ENCODE measurements around the gene CHST11.
"Not testable (repeated sequence)": the region's sequence is repeated elsewhere in the genome, so short reads cannot be mapped to it uniquely, and the experiment has no call there.

CHST11 gene

GRCh38 chr12:104516821-104517220 lies 60.1 kb downstream of the CHST11 start:
- Histone ChIP-seq H3K36me3 (ENCODE audit: control insufficient read depth, insufficient read depth, low read length) (no peaks in the 10 kb centered on the region), H3K27ac (ENCODE audit: low read depth, low read length) (no peak overlapping the region), H3K9ac (ENCODE audit: low read depth, low read length) (no peak overlapping the region), H3K9me3 (ENCODE audit: control insufficient read depth, insufficient read depth, low read length) (no peaks in the 10 kb centered on the region), H3K27me3 (ENCODE audit: control insufficient read depth, insufficient read depth, low read length) (no peaks in the 10 kb centered on the region), H3K4me3 (ENCODE audit: low read depth, low read length) (no peak overlapping the region), H3K4me1 (ENCODE audit: control insufficient read depth, insufficient read depth, low read length) (peaks cover 15% of the 10 kb centered on the region)

- no peaks in the 10 kb centered on the region for H3K27me3 ChIP-seq (ENCODE audit: control insufficient read depth, insufficient read depth, low read length)
- H3K4me1 ChIP-seq (ENCODE audit: control insufficient read depth, insufficient read depth, low read length) = peaks cover 16% of the 10 kb centered on the region
- no peak overlapping the region for H3K27ac ChIP-seq (ENCODE audit: low read depth, low read length)
- H3K9me3 ChIP-seq (ENCODE audit: control insufficient read depth, insufficient read depth, low read length) = no peaks in the 10 kb centered on the region
- no peak overlapping the region for H3K4me3 ChIP-seq (ENCODE audit: low read depth, low read length)
- no peak overlapping the region for H3K9ac ChIP-seq (ENCODE audit: low read depth, low read length)
- H3K36me3 ChIP-seq (ENCODE audit: control insufficient read depth, insufficient read depth, low read length) = no peaks in the 10 kb centered on the region
Measured at GRCh38 chr12:104517880-104518279, 61.1 kb downstream of the CHST11 start.

DNA sequence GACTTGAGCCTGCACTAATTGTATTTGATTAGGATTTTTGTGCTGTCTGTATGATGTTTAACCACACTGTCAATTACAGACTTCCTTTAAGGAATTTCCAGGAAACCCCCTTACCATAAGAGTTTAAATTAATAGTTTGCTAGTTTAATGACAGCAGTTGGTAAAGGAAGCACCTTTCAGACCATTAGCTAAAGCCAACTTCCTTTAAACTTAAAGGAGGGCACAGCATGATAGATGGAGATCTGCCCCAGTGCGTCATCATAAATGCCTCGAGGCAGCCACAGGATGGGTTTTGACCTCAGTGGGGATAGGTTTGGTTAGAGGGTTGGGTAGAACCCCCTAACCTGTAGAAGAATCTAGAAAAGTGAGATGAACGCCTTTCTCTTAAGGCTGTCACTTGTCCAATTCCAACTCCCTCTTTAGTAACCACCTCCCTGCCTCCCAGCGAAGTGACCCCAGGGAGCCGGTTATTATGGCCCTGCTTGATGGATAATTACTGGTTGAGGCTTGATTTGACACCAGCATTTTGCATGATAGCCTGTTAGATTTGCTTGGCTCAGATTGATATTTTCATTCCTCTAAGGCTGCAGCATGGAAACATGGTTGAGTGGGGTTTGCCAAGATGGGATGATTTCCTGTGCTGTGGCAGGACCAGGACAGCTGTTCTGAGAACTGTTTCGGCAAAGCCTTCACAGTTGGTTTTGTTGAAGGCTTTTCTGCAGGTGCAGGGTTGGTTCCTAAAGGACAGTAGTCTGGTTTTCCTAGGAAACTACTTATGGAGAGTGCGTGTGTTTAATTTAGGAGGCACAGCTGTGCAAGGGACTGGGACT lies 62.7 kb downstream of the CHST11 start:
- H3K4me1 ChIP-seq (ENCODE audit: control insufficient read depth, insufficient read depth, low read length) = peaks cover 25% of the 10 kb centered on the region
- no peak overlapping the region for H3K4me3 ChIP-seq (ENCODE audit: low read depth, low read length)
- no peaks in the 10 kb centered on the region for H3K36me3 ChIP-seq (ENCODE audit: control insufficient read depth, insufficient read depth, low read length)
- H3K27me3 ChIP-seq (ENCODE audit: control insufficient read depth, insufficient read depth, low read length) = no peaks in the 10 kb centered on the region
- H3K27ac ChIP-seq (ENCODE audit: low read depth, low read length) = no peak overlapping the region
- H3K9me3 ChIP-seq (ENCODE audit: control insufficient read depth, insufficient read depth, low read length) = no peaks in the 10 kb centered on the region
- no peak overlapping the region for H3K9ac ChIP-seq (ENCODE audit: low read depth, low read length)

- H3K27ac ChIP-seq (ENCODE audit: low read depth, low read length) = no peak overlapping the region
- no peaks in the 10 kb centered on the region for H3K27me3 ChIP-seq (ENCODE audit: control insufficient read depth, insufficient read depth, low read length)
- H3K4me1 ChIP-seq (ENCODE audit: control insufficient read depth, insufficient read depth, low read length) = peaks cover 34% of the 10 kb centered on the region
- H3K36me3 ChIP-seq (ENCODE audit: control insufficient read depth, insufficient read depth, low read length) = no peaks in the 10 kb centered on the region
- H3K9ac ChIP-seq (ENCODE audit: low read depth, low read length) = no peak overlapping the region
- no peak overlapping the region for H3K4me3 ChIP-seq (ENCODE audit: low read depth, low read length)
- no peaks in the 10 kb centered on the region for H3K9me3 ChIP-seq (ENCODE audit: control insufficient read depth, insufficient read depth, low read length)
Measured at GRCh38 chr12:104520242-104520900, 63.6 kb downstream of the CHST11 start.

GRCh38 chr12:104521731-104522130 lies 65.0 kb downstream of the CHST11 start:
- no peak overlapping the region for H3K9ac ChIP-seq (ENCODE audit: low read depth, low read length)
- peaks cover 47% of the 10 kb centered on the region for H3K4me1 ChIP-seq (ENCODE audit: control insufficient read depth, insufficient read depth, low read length)
- H3K9me3 ChIP-seq (ENCODE audit: control insufficient read depth, insufficient read depth, low read length) = no peaks in the 10 kb centered on the region
- H3K4me3 ChIP-seq (ENCODE audit: low read depth, low read length) = no peak overlapping the region
- H3K27me3 ChIP-seq (ENCODE audit: control insufficient read depth, insufficient read depth, low read length) = no peaks in the 10 kb centered on the region
- H3K36me3 ChIP-seq (ENCODE audit: control insufficient read depth, insufficient read depth, low read length) = no peaks in the 10 kb centered on the region
- no peak overlapping the region for H3K27ac ChIP-seq (ENCODE audit: low read depth, low read length)

DNA sequence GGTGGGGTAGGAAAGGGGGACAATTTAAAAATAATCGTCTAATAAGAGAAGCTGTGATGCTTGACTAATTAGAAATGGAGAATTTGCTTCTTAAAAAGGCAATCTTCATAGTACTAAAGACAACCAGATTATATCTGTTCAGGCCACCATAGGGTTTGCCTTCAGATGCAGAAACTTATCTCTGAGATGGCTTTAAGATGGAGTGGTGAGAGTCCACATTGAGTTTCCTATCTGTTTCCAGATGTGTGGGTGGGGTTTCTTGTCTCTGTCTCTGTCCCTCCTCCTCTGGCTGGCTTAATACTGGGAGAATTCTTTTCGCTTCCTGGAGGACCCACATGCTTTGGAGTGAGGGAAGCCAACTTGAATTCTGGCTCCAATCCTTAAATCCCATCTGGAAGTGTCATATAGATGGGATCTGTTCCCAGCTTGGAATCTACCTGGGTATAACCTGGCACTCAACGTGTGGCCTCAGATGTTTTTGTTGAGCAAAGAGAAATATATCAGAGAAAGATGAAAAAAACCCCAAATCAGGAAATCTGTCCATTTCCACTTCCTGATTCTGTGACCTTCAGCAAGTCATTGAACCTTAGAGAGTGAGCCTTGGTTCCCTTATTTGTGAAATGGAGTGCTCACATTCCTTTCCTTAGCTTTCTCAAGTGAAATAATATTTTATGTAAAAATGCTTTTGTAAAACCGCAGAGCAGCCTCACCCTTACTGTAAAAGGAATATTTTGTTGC lies 66.4 kb downstream of the CHST11 start:
- H3K36me3 ChIP-seq (ENCODE audit: control insufficient read depth, insufficient read depth, low read length) = no peaks in the 10 kb centered on the region
- no peak overlapping the region for H3K4me3 ChIP-seq (ENCODE audit: low read depth, low read length)
- peaks cover 54% of the 10 kb centered on the region for H3K4me1 ChIP-seq (ENCODE audit: control insufficient read depth, insufficient read depth, low read length)
- no peaks in the 10 kb centered on the region for H3K27me3 ChIP-seq (ENCODE audit: control insufficient read depth, insufficient read depth, low read length)
- H3K9me3 ChIP-seq (ENCODE audit: control insufficient read depth, insufficient read depth, low read length) = no peaks in the 10 kb centered on the region
- H3K27ac ChIP-seq (ENCODE audit: low read depth, low read length) = no peak overlapping the region
- no peak overlapping the region for H3K9ac ChIP-seq (ENCODE audit: low read depth, low read length)

GRCh38 chr12:104524034-104524832 lies 67.5 kb downstream of the CHST11 start:
- H3K4me3 ChIP-seq (ENCODE audit: low read depth, low read length) = no peak overlapping the region
- no peak overlapping the region for H3K27ac ChIP-seq (ENCODE audit: low read depth, low read length)
- H3K27me3 ChIP-seq (ENCODE audit: control insufficient read depth, insufficient read depth, low read length) = no peaks in the 10 kb centered on the region
- no peaks in the 10 kb centered on the region for H3K9me3 ChIP-seq (ENCODE audit: control insufficient read depth, insufficient read depth, low read length)
- peaks cover 52% of the 10 kb centered on the region for H3K4me1 ChIP-seq (ENCODE audit: control insufficient read depth, insufficient read depth, low read length)
- no peak overlapping the region for H3K9ac ChIP-seq (ENCODE audit: low read depth, low read length)
- no peaks in the 10 kb centered on the region for H3K36me3 ChIP-seq (ENCODE audit: control insufficient read depth, insufficient read depth, low read length)

DNA sequence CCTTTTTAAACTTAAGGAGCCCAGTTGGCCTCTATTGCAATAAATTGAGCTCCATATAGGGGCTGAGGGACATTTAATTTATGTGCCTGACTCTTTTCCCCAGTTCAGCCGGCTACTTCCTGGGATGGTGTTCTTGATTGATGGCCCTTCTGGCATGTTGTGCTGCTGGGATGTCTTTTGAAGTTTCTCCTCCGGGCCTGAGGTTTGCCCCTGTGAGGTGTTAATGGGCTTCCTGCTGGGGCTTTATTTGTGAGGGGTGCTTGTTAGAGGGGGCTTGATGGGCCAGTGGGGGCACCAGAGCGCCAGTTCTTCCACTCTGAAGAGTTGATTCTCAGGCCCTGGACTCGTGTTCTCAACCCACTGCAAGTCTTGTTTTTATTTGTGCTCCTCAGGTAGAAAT lies 69.6 kb downstream of the CHST11 start:
- no peak overlapping the region; the same call in 1 of the 2 replicates for H3K4me3 ChIP-seq (ENCODE audit: low read depth, low read length)

GRCh38 chr12:104526751-104527150 lies 70.0 kb downstream of the CHST11 start:
- Histone ChIP-seq H3K4me3 (ENCODE audit: low read depth, low read length) (no peak overlapping the region), H3K4me1 (ENCODE audit: control insufficient read depth, insufficient read depth, low read length) (peaks cover 45% of the 10 kb centered on the region), H3K27ac (ENCODE audit: low read depth, low read length) (peak overlapping the region; percentile 48), H3K36me3 (ENCODE audit: control insufficient read depth, insufficient read depth, low read length) (no peaks in the 10 kb centered on the region), H3K27me3 (ENCODE audit: control insufficient read depth, insufficient read depth, low read length) (no peaks in the 10 kb centered on the region), H3K9ac (ENCODE audit: low read depth, low read length) (no peak overlapping the region), H3K9me3 (ENCODE audit: control insufficient read depth, insufficient read depth, low read length) (no peaks in the 10 kb centered on the region)

More for the DNA sequence above, 69.6 kb downstream of the CHST11 start:
- Histone ChIP-seq H3K9ac (ENCODE audit: low read depth, low read length) (no peak overlapping the region), H3K9me3 (ENCODE audit: control insufficient read depth, insufficient read depth, low read length) (no peaks in the 10 kb centered on the region), H3K27me3 (ENCODE audit: control insufficient read depth, insufficient read depth, low read length) (no peaks in the 10 kb centered on the region), H3K36me3 (ENCODE audit: control insufficient read depth, insufficient read depth, low read length) (no peaks in the 10 kb centered on the region), H3K27ac (ENCODE audit: low read depth, low read length) (peak overlapping the region; percentile 56), H3K4me1 (ENCODE audit: control insufficient read depth, insufficient read depth, low read length) (peaks cover 45% of the 10 kb centered on the region)

- not testable (repeated sequence) for H3K27ac ChIP-seq (ENCODE audit: low read depth, low read length); H3K36me3 ChIP-seq (ENCODE audit: control insufficient read depth, insufficient read depth, low read length); H3K4me3 ChIP-seq (ENCODE audit: low read depth, low read length); H3K9me3 ChIP-seq (ENCODE audit: control insufficient read depth, insufficient read depth, low read length); H3K9ac ChIP-seq (ENCODE audit: low read depth, low read length); H3K27me3 ChIP-seq (ENCODE audit: control insufficient read depth, insufficient read depth, low read length)
- H3K4me1 ChIP-seq (ENCODE audit: control insufficient read depth, insufficient read depth, low read length) = peaks cover 45% of the 10 kb centered on the region
Measured at GRCh38 chr12:104527653-104528052, 70.9 kb downstream of the CHST11 start.

Measured in HUES48 (cell line).